ENCODE data around the gene IFT52.
"Not testable (repeated sequence)": the region's sequence is repeated elsewhere in the genome, so short reads cannot be mapped to it uniquely, and the experiment has no call there.

The IFT52 gene

GRCh38 chr20:43631598-43631997, 40.9 kb downstream of the IFT52 start:
- no peak for DNase-seq
- no peaks in the 10 kb centered on the region for H3K4me1 ChIP-seq
- intact Hi-C loops (cut with DNase I; ENCODE audit: low total_unique reads): no loop called here
- TF ChIP-seq CTCF (IDR thresholded peaks at IDR 0.05): no peak
- no peaks in the 10 kb centered on the region for H3K9me3 ChIP-seq
- no peak overlapping the region for H3K27ac ChIP-seq
- H3K36me3 ChIP-seq: peaks cover 50 to 96% (median 74%) of the 10 kb centered on the region in 3 donors
- H3K27me3 ChIP-seq: no peaks in the 10 kb centered on the region
- no peak overlapping the region for H3K4me3 ChIP-seq

GRCh38 chr20:43636429-43636828, 45.7 kb downstream of the IFT52 start:
- no peak for TF ChIP-seq CTCF (IDR thresholded peaks at IDR 0.05)
- Histone ChIP-seq H3K4me1 (no peaks in the 10 kb centered on the region), H3K27ac (no peak overlapping the region), H3K4me3 (no peak overlapping the region), H3K9me3 (no peaks in the 10 kb centered on the region), H3K36me3 (peaks cover 64 to 96% (median 86%) of the 10 kb centered on the region in 3 donors), H3K27me3 (no peaks in the 10 kb centered on the region)
- no peak for DNase-seq
- intact Hi-C loops (cut with DNase I; ENCODE audit: low total_unique reads): no loop called here

GRCh38 chr20:43642548-43642947, 51.8 kb downstream of the IFT52 start:
- Histone ChIP-seq H3K27me3 (no peaks in the 10 kb centered on the region), H3K27ac (no peak overlapping the region), H3K9me3 (no peaks in the 10 kb centered on the region), H3K4me3 (no peak overlapping the region), H3K36me3 (peaks cover 67 to 91% (median 71%) of the 10 kb centered on the region in 3 donors), H3K4me1 (no peaks in the 10 kb centered on the region)
- TF ChIP-seq CTCF (IDR thresholded peaks at IDR 0.05): no peak
- no peak for DNase-seq
- intact Hi-C loops (cut with DNase I; ENCODE audit: low total_unique reads): no loop called here

GRCh38 chr20:43650997-43651525, 60.3 kb downstream of the IFT52 start:
- no peak for TF ChIP-seq CTCF (IDR thresholded peaks at IDR 0.05)
- intact Hi-C loops (cut with DNase I; ENCODE audit: low total_unique reads): no loop called here
- H3K4me1 ChIP-seq: no peaks in the 10 kb centered on the region
- H3K4me3 ChIP-seq: no peak overlapping the region
- H3K27me3 ChIP-seq: no peaks in the 10 kb centered on the region
- peaks cover 16 to 21% (median 18%) of the 10 kb centered on the region in 3 donors for H3K36me3 ChIP-seq
- DNase-seq: no peak
- H3K9me3 ChIP-seq: no peaks in the 10 kb centered on the region
- no peak overlapping the region for H3K27ac ChIP-seq

GRCh38 chr20:43651650-43652184, 61.0 kb downstream of the IFT52 start:
- H3K27me3 ChIP-seq; H3K9me3 ChIP-seq; H3K4me3 ChIP-seq; H3K4me1 ChIP-seq; DNase-seq; H3K27ac ChIP-seq; intact Hi-C loops (cut with DNase I; ENCODE audit: low total_unique reads): not testable (repeated sequence)
- H3K36me3 ChIP-seq: peaks cover 9 to 15% (median 12%) of the 10 kb centered on the region in 3 donors

- intact Hi-C loops (cut with DNase I; ENCODE audit: low total_unique reads): no loop called here
- no peak for TF ChIP-seq CTCF (IDR thresholded peaks at IDR 0.05)
- Histone ChIP-seq H3K4me3 (no peak overlapping the region), H3K27me3 (no peaks in the 10 kb centered on the region), H3K36me3 (no peaks in the 10 kb centered on the region), H3K4me1 (peaks cover 0 to 11% (median 3%) of the 10 kb centered on the region in 4 donors), H3K9me3 (no peaks in the 10 kb centered on the region), H3K27ac (no peak overlapping the region)
- DNase-seq: no peak
Measured at GRCh38 chr20:43653966-43654365, 63.2 kb downstream of the IFT52 start.

- peaks cover 0 to 11% (median 3%) of the 10 kb centered on the region in 4 donors for H3K4me1 ChIP-seq
- H3K4me3 ChIP-seq; H3K9me3 ChIP-seq; H3K27me3 ChIP-seq; H3K36me3 ChIP-seq; H3K27ac ChIP-seq; intact Hi-C loops (cut with DNase I; ENCODE audit: low total_unique reads); DNase-seq: not testable (repeated sequence)
Measured at GRCh38 chr20:43655176-43655575, 64.4 kb downstream of the IFT52 start.
